SIG-M5 treated with dmso at 0.1 percent for 504 hours (cell line): ENCODE measurements around the gene OSMR.

Experiments
- DNase-seq: peaks from one replicate; lab custom pipeline; 2025; ENCODE audit not compliant: unreplicated experiment; lab: John Stamatoyannopoulos, UW

Gene OSMR

GRCh38 chr5:38871058-38871605, 25.3 kb downstream of the OSMR start:
- no peak for DNase-seq

GRCh38 chr5:38871790-38872551, 26.2 kb downstream of the OSMR start:
- DNase-seq = no peak

DNA sequence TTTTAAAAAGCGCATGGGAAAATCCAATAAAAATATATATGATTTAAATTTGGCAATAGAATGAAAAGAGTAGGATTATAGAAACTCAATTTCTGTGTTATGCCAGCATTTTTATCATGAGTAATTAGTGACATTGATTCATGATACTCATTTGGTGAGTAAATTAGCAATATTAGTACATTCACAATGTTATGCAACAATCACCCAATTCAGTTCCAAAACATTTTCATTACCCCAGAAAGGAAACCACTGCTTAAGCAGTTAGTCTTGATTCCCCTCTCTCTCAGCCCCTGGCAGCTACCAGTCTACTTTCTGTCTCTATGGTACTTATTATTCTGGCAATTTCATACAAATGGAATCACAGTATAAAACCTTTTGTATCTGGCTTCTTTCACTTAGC, 27.0 kb downstream of the OSMR start:
- DNase-seq = no peak

- no peak for DNase-seq
Observed at GRCh38 chr5:38874948-38875456, 29.2 kb downstream of the OSMR start.

GRCh38 chr5:38878391-38879077, 32.7 kb downstream of the OSMR start:
- no peak for DNase-seq

- no peak for DNase-seq
Observed at GRCh38 chr5:38879078-38879460, 33.3 kb downstream of the OSMR start.

GRCh38 chr5:38883842-38884241, 38.0 kb downstream of the OSMR start:
- no peak for DNase-seq

DNA sequence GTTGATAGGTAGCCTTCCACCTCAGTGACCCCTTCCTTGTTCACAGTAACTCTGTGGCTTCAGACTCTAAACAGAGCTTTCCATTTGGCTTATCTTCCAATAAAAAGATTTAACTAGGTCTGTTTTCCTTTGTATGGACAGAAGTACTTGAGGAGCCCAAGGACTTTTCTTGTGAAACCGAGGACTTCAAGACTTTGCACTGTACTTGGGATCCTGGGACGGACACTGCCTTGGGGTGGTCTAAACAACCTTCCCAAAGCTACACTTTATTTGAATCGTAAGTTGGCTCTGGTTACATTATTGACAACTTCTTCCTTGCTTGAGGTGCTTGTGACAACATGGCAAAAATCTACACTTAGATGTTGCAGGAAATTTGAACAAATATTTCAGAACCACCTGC, 39.4 kb downstream of the OSMR start:
- no peak for DNase-seq

GRCh38 chr5:38888041-38888440, 42.2 kb downstream of the OSMR start:
- DNase-seq = no peak

- no peak for DNase-seq
Observed at GRCh38 chr5:38889424-38889823, 43.6 kb downstream of the OSMR start.

DNA sequence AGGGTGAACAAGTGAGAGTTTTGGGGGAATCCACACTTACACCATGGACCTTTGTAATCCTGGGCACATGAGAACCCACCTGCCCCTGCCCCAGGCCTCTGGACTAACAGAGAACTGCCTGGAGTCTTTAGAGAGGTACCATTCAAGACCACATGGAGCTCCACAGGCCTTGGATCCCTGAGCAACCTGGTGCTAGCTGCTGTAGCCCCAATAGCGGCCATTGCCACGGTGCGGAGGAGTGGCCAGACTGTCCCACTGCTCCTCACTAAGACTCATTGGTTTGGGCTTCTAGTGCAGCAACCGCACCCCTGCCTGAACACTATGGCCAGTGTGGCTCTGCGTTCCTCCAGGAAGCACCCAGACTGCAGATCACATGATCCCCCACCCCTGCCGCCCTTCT, 45.8 kb downstream of the OSMR start:
- no peak for DNase-seq

DNA sequence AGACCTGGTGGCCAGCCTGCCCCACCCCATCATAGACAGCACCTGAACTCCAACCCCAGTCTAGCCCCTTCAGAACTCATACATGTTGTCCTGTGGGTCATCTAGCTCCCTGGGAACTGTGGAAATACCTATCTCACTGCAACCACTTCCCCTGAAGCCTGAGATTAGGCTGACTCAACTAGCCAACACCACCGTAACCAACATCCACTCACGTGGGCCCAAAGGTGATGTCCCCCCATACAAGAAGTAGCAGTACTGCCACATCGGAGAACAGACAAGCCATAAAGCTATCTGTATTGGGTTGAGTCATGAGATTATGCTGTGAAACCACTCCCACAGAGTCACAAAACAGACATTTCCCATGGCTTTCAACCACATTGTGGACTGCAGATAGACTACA, 46.6 kb downstream of the OSMR start:
- no peak for DNase-seq

DNA sequence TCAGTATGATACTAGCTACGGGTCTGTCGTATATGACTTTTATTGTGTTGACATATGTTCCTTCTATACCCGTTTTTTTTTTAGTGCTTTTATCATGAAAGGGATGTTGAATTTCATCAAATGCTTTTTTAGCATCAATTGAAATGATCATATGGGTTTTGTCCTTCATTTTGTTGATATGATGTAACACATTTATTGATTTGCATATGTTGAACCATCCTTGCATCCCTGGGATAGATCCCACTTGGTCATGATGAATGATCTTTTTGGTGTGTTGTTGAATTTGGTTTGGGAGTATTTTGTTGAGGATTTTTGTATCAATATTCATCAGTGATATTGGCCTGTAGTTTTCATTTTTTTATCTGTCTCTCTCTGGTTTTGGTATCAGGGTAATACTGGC, 50.9 kb downstream of the OSMR start:
- DNase-seq = no peak

- no peak for DNase-seq
Observed at GRCh38 chr5:38899936-38900335, 54.1 kb downstream of the OSMR start.

- DNase-seq = no peak
Observed at GRCh38 chr5:38905516-38905915, 59.7 kb downstream of the OSMR start.

DNA sequence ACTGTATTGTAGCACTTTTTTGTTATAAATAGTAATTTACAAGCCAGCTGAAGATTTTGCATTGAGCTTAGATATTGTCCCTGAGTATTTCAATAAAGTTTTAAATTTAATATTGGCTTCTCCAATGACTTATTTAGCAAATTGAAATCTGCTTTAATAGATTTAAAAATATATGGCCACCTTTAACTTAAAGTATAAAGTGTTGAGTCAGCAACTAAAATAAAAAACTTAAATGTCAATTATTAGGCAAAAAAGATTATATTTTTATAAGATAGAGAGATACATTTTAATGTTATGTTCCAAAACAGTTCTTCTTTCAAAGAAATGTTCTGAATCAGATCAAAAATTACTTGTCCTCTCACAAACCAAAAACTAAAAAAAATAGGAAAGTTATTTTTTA, 60.7 kb downstream of the OSMR start:
- no peak for DNase-seq

- DNase-seq = no peak
Observed at GRCh38 chr5:38911933-38912332, 66.1 kb downstream of the OSMR start.

- DNase-seq = no peak
Observed at GRCh38 chr5:38913714-38914113, 67.9 kb downstream of the OSMR start.

DNA sequence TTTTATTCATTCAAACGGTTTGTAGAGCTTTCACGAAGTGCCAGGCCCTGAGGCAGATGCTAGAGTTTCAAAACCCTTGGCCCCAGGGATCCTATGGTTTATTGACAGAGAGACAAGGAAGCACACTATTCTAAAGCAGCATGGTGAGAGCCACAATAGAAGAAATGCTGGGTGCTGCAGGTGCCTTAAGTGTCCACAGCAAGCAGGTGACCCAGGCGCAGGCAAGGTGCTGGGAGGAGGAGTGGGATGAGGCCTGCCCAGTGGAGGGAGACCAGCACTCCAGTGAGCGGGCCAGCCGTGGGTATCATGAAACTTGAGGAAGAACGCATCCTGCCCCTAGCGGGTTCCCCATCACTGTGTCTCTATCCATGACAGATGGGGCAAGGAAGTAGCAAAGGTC, 71.0 kb downstream of the OSMR start:
- no peak for DNase-seq

- no peak for DNase-seq
Observed at GRCh38 chr5:38921174-38921573, 75.4 kb downstream of the OSMR start.

DNA sequence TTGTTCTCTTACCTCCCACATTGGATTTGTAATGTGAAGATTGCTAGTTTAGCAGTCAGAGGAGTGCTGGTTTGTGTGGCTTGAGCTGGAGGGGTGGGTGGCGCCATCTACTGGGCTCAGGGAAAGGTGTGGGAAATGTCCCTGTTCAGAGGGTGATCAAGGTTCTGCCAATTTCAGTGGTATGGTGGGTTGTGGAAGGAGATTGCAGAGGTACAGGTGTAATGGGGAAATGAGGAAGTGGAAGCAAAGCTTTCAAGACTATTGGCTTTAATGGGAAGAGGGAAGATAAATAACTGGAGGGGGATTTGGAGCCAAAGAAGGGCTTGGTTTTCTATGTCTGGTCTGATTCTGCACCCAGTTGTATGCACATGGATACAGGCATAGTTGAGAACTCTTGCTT, 76.4 kb downstream of the OSMR start:
- peak; percentile 62 for DNase-seq
